Upper lobe of left lung (tissue), 6 donors: ENCODE measurements around the gene FAM3C. TPM values are rescaled to one million over a fixed set of nuclear protein-coding genes. Genes with fewer than 3 reads are reported as not detected.

Experiments
- ATAC-seq, 2 donors: fragments of 200-7000 bp; cut with Tn5 transposase; one replicate each; pipeline ENCODE4 v1.9.1; 2022; ENCODE audit warnings: mild to moderate bottlenecking in 2 of 2, moderate library complexity in 2 of 2; ENCODE audit not compliant: low FRiP score in 2 of 2
- DNase-seq, 2 donors: peaks; one replicate each; pipeline ENCODE4 v3.0.0-alpha.2; 2019 to 2020
- H3K27ac ChIP-seq, 4 donors: fragments of 200-600 bp; sonication (generic); one replicate each; pipeline ENCODE4 v1.5.1; 2016 to 2019
- H3K27me3 ChIP-seq, 4 donors: fragments of 200-600 bp; sonication (generic); one replicate each; pipeline ENCODE4 v1.5.1; 2017 to 2019
- H3K36me3 ChIP-seq, 4 donors: fragments of 200-600 bp; sonication (generic); one replicate each; pipeline ENCODE4 v1.5.1; 2016 to 2019
- H3K4me1 ChIP-seq, 4 donors: fragments of 200-600 bp; sonication (generic); one replicate each; pipeline ENCODE4 v1.5.1; 2018 to 2019
- H3K4me3 ChIP-seq, 4 donors: fragments of 200-600 bp; sonication (generic); one replicate each; pipeline ENCODE4 v1.5.1; 2017 to 2019; ENCODE audit warnings: mild to moderate bottlenecking in 2 of 4, moderate library complexity in 1 of 4
- H3K9me3 ChIP-seq, 4 donors: fragments of 200-600 bp; sonication (generic); one replicate each; pipeline ENCODE4 v1.5.1; 2018 to 2019
- EP300 ChIP-seq, 4 donors: sonication (generic); formaldehyde crosslinking; IDR thresholded peaks; one replicate each; pipeline ENCODE4 v1.5.1; 2017; ENCODE audit warnings: antibody characterized with exemption in 4 of 4, control low read depth in 2 of 4
- POLR2A ChIP-seq, 4 donors: fragments of 450-650 bp; IDR thresholded peaks; one replicate each; pipeline ENCODE4 v1.5.1; 2016 to 2017; ENCODE audit warnings: antibody characterized with exemption in 4 of 4, mild to moderate bottlenecking in 2 of 4
- POLR2AphosphoS5 ChIP-seq, 2 donors: sonication (generic); formaldehyde crosslinking; IDR thresholded peaks; one replicate each; pipeline ENCODE4 v1.5.1; 2017; ENCODE audit warnings: antibody characterized with exemption in 2 of 2
- whole genome bisulfite sequencing, 2 donors: methylation state at CpG; one replicate each; pipeline ENCODE4 v1.1.5; 2017 to 2018; 5-methylcytosine and 5-hydroxymethylcytosine counted together
- total RNA-seq, 6 donors: library from RNA; depleted of rRNA in 4 of 6; stranded (reverse); fragments of >200 nt in 4 of 6; gene quantifications; one replicate each; pipeline versions ENCODE4 v1.1.0 to v1.2.1, GENCODE V29; 2016 to 2021
- TF ChIP-seq, protein P1 (sequence below), 6 experiments: fragments of 450-650 bp in 4 of 6; fragments of 200-600 bp in 2 of 6; sonication (generic) in 2 of 6; IDR thresholded peaks; one replicate each; pipeline ENCODE4 v1.5.1; 2016 to 2019; ENCODE audit warnings: antibody characterized with exemption in 6 of 6
- donor health status: DM: no; HTN: no; CAD: no; lungs with moderate emphysema.
- donor health status: DM: no; HTN: yes; CAD: no; lungs with severe emphysema.

Gene FAM3C
- total RNA-seq, 6 donors from 2014 or later = 10.5 to 65.7 (median 34.9) TPM

DNA sequence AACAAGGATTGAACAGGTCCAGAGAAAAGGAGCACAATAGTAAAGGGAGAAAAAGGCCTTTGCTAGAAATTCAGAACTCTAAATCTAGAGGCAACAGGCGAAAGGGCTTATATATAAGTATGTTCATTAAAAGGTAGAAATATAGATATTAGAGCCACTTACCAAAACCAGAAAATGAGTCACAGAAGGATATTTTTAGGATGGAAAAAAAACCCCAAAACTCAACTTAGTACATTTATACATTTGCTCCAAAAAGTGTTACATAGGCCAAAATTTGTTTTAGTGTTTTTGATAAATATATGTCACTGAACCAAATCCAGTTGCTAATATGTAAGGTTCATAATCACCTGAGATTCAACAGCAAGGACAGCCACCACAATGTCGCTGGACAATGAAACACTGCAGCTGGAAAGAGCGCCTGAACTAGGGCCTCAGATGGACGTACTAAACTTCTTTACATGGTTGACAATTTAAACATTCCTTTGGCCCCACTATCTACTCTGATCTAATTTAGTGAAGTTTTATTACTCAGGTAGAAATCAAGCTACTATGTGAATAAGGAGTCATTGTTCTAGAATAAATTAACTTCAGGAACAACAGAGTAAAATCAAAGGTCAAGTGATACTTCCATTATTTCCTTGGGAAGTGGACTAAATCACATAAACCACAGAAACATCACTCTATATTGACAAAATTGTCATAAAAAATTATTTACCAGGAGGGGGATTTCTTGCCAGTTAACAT, 10.9 kb downstream of the FAM3C start:
- Histone ChIP-seq H3K27me3 (no peaks in the 10 kb centered on the region), H3K27ac (no peak overlapping the region), H3K4me3 (no peak overlapping the region), H3K36me3 (no peaks in the 10 kb centered on the region), H3K9me3 (no peaks in the 10 kb centered on the region), H3K4me1 (peaks cover 5 to 32% (median 16%) of the 10 kb centered on the region in 4 donors)
- DNase-seq = no peak
- ATAC-seq = no peak
- WGBS, 2 donors = 96 to 97% methylated on average over 4 of the region's 4 CpGs
- TF ChIP-seq, protein P1, sequence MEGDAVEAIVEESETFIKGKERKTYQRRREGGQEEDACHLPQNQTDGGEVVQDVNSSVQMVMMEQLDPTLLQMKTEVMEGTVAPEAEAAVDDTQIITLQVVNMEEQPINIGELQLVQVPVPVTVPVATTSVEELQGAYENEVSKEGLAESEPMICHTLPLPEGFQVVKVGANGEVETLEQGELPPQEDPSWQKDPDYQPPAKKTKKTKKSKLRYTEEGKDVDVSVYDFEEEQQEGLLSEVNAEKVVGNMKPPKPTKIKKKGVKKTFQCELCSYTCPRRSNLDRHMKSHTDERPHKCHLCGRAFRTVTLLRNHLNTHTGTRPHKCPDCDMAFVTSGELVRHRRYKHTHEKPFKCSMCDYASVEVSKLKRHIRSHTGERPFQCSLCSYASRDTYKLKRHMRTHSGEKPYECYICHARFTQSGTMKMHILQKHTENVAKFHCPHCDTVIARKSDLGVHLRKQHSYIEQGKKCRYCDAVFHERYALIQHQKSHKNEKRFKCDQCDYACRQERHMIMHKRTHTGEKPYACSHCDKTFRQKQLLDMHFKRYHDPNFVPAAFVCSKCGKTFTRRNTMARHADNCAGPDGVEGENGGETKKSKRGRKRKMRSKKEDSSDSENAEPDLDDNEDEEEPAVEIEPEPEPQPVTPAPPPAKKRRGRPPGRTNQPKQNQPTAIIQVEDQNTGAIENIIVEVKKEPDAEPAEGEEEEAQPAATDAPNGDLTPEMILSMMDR (IDR thresholded peaks at IDR 0.05) = no peak
- TF ChIP-seq EP300 (IDR thresholded peaks at IDR 0.05) (no peak), POLR2A (IDR thresholded peaks at IDR 0.05) (no peak), POLR2AphosphoS5 (IDR thresholded peaks at IDR 0.05) (no peak)

DNA sequence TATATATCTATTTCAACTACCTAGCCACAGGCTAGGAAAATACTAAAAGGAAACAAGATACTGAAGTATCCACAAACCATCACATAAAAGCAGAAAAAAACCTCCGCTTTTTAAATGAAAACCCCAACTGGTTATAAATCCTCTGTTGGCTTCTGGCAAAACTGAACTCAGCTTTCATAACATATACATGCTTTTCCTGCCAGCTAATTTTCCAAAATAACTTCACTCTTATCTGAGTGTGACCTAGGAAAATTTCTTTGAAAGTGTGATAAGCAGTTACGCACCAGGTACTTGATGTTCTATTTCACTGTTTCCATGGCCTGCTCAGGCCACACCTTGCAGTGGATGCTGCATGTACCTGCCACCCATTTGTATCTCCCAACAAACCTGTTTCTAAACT, 11.8 kb downstream of the FAM3C start:
- Histone ChIP-seq H3K4me1 (peaks cover 5 to 32% (median 16%) of the 10 kb centered on the region in 4 donors), H3K27me3 (no peaks in the 10 kb centered on the region), H3K36me3 (no peaks in the 10 kb centered on the region), H3K9me3 (no peaks in the 10 kb centered on the region), H3K4me3 (no peak overlapping the region), H3K27ac (no peak overlapping the region)
- TF ChIP-seq POLR2A (IDR thresholded peaks at IDR 0.05) = no peak
- TF ChIP-seq, protein P1 (IDR thresholded peaks at IDR 0.05) = no peak
- TF ChIP-seq EP300 (IDR thresholded peaks at IDR 0.05) = no peak
- DNase-seq = no peak
- ATAC-seq = no peak
- 65 to 66% methylated on average over 2 of the region's 2 CpGs for WGBS, 2 donors

DNA sequence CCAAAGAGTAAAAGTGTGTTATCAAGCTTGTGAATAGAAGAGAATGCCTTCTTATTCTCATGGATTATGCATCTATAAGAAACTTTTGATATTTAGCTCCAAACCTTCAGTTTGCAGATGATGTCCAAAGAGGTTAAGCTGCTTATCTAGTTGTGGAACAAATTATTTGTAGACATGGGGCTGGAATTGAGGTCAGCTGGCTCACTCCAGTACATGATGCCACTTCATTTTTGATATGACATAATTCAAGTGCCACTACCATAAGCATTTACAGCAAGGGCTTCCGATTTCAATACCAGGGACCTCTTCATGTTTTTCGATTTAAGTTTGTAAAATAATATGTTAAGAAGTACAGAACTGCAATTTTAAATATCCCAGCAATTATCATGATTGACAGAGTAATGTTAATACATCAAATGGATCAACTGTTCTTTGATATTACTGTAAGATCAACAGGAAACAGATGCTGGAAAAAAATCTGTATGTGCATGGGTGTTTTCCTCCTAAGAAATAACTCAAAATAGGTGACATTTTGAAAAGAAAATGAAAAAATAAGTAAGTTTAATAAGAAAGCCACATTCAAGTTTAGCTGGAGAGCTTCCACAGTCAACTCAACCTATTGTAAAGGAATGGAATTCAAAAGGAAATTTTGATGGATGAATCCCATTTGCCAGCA, 12.7 kb downstream of the FAM3C start:
- 36 to 52% methylated on average over 2 of the region's 2 CpGs for WGBS, 2 donors
- ATAC-seq (no peak), DNase-seq (no peak)
- TF ChIP-seq POLR2AphosphoS5 (IDR thresholded peaks at IDR 0.05) (no peak), EP300 (IDR thresholded peaks at IDR 0.05) (no peak), POLR2A (IDR thresholded peaks at IDR 0.05) (no peak)
- TF ChIP-seq, protein P1 (IDR thresholded peaks at IDR 0.05) = no peak
- peaks cover 0 to under 1% (median 0%) of the 10 kb centered on the region in 4 donors for H3K36me3 ChIP-seq
- H3K9me3 ChIP-seq = no peaks in the 10 kb centered on the region
- peaks cover 5 to 32% (median 16%) of the 10 kb centered on the region in 4 donors for H3K4me1 ChIP-seq
- no peak overlapping the region for H3K27ac ChIP-seq
- no peaks in the 10 kb centered on the region for H3K27me3 ChIP-seq
- no peak overlapping the region for H3K4me3 ChIP-seq

DNA sequence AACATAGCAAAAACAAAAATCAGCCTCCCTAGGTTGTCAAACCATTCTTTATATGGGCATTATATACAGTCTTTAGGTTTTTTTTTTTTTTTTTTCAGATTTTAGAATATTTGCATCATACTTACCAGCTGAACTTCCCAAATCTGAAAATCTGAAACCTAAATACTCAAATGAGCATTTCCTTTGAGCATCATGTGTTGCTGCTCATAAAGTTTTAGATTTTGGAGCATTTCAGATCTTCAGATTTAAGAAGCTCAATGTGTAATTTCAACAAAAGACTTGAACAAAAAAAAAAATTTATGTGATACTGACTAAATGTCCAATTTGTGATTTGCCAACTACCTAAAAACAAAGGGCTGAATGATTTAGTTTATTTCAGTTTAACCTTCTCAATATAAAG, 13.6 kb downstream of the FAM3C start:
- Histone ChIP-seq H3K4me1 (peaks cover 5 to 32% (median 16%) of the 10 kb centered on the region in 4 donors), H3K9me3 (no peaks in the 10 kb centered on the region), H3K27me3 (no peaks in the 10 kb centered on the region), H3K27ac (no peak overlapping the region), H3K36me3 (peaks cover 0 to 8% (median 0%) of the 10 kb centered on the region in 4 donors), H3K4me3 (no peak overlapping the region)
- ATAC-seq = no peak
- no peak for DNase-seq
- no peak for TF ChIP-seq POLR2AphosphoS5 (IDR thresholded peaks at IDR 0.05)
- no peak for TF ChIP-seq POLR2A (IDR thresholded peaks at IDR 0.05)
- TF ChIP-seq EP300 (IDR thresholded peaks at IDR 0.05) = no peak
- TF ChIP-seq, protein P1 (IDR thresholded peaks at IDR 0.05) = no peak
